ENCODE measurements around the gene TSPOAP1.
"Not testable (repeated sequence)": the region's sequence is repeated elsewhere in the genome, so short reads cannot be mapped to it uniquely, and the experiment has no call there.

The TSPOAP1 gene

GRCh38 chr17:58360296-58361063 lies 31.9 kb upstream of the TSPOAP1 start:
- DNase-seq = no peak

GRCh38 chr17:58358408-58359172 lies 30.0 kb upstream of the TSPOAP1 start:
- DNase-seq = no peak

GRCh38 chr17:58357312-58358297 lies 29.0 kb upstream of the TSPOAP1 start:
- DNase-seq = no peak

- DNase-seq = no peak
Measured at GRCh38 chr17:58356231-58356630, 27.6 kb upstream of the TSPOAP1 start.

- DNase-seq = no peak
Measured at GRCh38 chr17:58354541-58355216, 26.1 kb upstream of the TSPOAP1 start.

GRCh38 chr17:58353389-58353825 lies 24.8 kb upstream of the TSPOAP1 start:
- no peak for DNase-seq

GRCh38 chr17:58352596-58353388 lies 24.2 kb upstream of the TSPOAP1 start:
- no peak for DNase-seq

- DNase-seq = peak; percentile 89
Measured at GRCh38 chr17:58351831-58352595, 23.4 kb upstream of the TSPOAP1 start, which contains the start of gene SUPT4H1. SUPT4H1 (minus strand) TSS chr17:58352201; CDS start chr17:58352135, 66 bp downstream.

- DNase-seq = no peak
Measured at GRCh38 chr17:58351182-58351581, 22.6 kb upstream of the TSPOAP1 start.

GRCh38 chr17:58348038-58348437 lies 19.4 kb upstream of the TSPOAP1 start:
- DNase-seq = no peak

- DNase-seq = no peak
Measured at GRCh38 chr17:58345500-58345899, 16.9 kb upstream of the TSPOAP1 start.

GRCh38 chr17:58344791-58345157 lies 16.2 kb upstream of the TSPOAP1 start:
- DNase-seq = peak; percentile 65

GRCh38 chr17:58344047-58344790 lies 15.6 kb upstream of the TSPOAP1 start:
- peak; percentile 82 for DNase-seq

GRCh38 chr17:58343131-58343530 lies 14.5 kb upstream of the TSPOAP1 start:
- no peak for DNase-seq

- DNase-seq = no peak
Measured at GRCh38 chr17:58341861-58342475, 13.4 kb upstream of the TSPOAP1 start.

GRCh38 chr17:58341136-58341860 lies 12.7 kb upstream of the TSPOAP1 start:
- DNase-seq = not testable (repeated sequence)

GRCh38 chr17:58340405-58340876 lies 11.8 kb upstream of the TSPOAP1 start:
- DNase-seq = no peak

- no peak for DNase-seq
Measured at GRCh38 chr17:58339755-58340404, 11.3 kb upstream of the TSPOAP1 start.

Measured in activated CD8-positive, alpha-beta memory T cell treated with anti-CD3 and anti-CD28 coated beads, Interleukin-2, amount 50 U/mL, for 4 hours (primary cell).